Endothelial cell of umbilical vein (primary cell): ENCODE measurements around the gene SLC22A23. TPM values are rescaled to one million over a fixed set of nuclear protein-coding genes. Genes with fewer than 3 reads are reported as not detected.

Experiments
- BruUV-seq: library from RNA; stranded (reverse); fragments of 400-500 nt; replicated peaks from 2 replicates; lab custom pipeline; 2021; lab: Mats Ljungman, UMichigan
- CTCF ChIA-PET: fragments of 300-600, 350-600 bp; sonication (Branson Sonifier 250); formaldehyde crosslinking; loops from one replicate; lab custom pipeline; 2021; ENCODE audit warnings: antibody characterized with exemption, inconsistent platforms; lab: Charles Lee
- POLR2A ChIA-PET: fragments of 300-600, 350-600 bp; sonication (Branson Sonifier 250); formaldehyde crosslinking; loops from one replicate; lab custom pipeline; 2021; ENCODE audit warnings: antibody characterized with exemption, inconsistent platforms; lab: Charles Lee
- DNase-seq: peaks from one replicate; pipeline ENCODE4 v3.0.0-alpha.2; 2011; ENCODE audit warnings: low read depth, low spot score
- FAIRE-seq: peaks from 2 replicates; lab custom pipeline; 2011; peaks lifted over from hg19 to GRCh38; lab: Jason Lieb, UNC
- H2AFZ ChIP-seq: 2 replicates; pipeline ENCODE4 v1.6.0; 2012; ENCODE audit warnings: low read depth, low read length, control low read depth, inconsistent platforms
- H3K27ac ChIP-seq: 2 replicates; pipeline ENCODE4 v1.5.1; 2011; ENCODE audit warnings: low read depth, mild to moderate bottlenecking, control low read depth, low read length, moderate library complexity; ENCODE audit not compliant: insufficient read depth
- H3K27me3 ChIP-seq, 2 experiments: 2 replicates each; pipeline versions ENCODE4 v1.6.0 to v1.6.1; 2011; ENCODE audit warnings: low read length in 2 of 2, mixed read lengths in 1 of 2; ENCODE audit not compliant: control insufficient read depth in 2 of 2, insufficient read depth in 2 of 2
- H3K36me3 ChIP-seq, 2 experiments: 2 replicates in 1 of 2; 3 replicates in 1 of 2; pipeline ENCODE4 v1.5.1; 2011; ENCODE audit warnings: low read length in 2 of 2, mild to moderate bottlenecking in 1 of 2, moderate library complexity in 1 of 2; ENCODE audit not compliant: control insufficient read depth in 2 of 2, insufficient read depth in 2 of 2; ENCODE audit errors: extremely low read depth in 1 of 2
- H3K4me1 ChIP-seq: 3 replicates; pipeline ENCODE4 v1.5.1; 2011; ENCODE audit warnings: mild to moderate bottlenecking, low read length; ENCODE audit not compliant: control insufficient read depth, insufficient read depth; ENCODE audit errors: extremely low read depth
- H3K4me2 ChIP-seq: 2 replicates; pipeline ENCODE4 v1.6.1; 2011; ENCODE audit warnings: low read length, control low read depth, mixed read lengths; ENCODE audit not compliant: insufficient read depth
- H3K4me3 ChIP-seq, 3 experiments: fragments of 200-600 bp in 1 of 3; sonication (generic), shearing (Covaris generic) in 1 of 3; replicated peaks in 1 of 3; 2 replicates each; pipeline ENCODE4 v1.5.1; 2011 to 2016; ENCODE audit warnings: control low read depth in 3 of 3, low read length in 3 of 3, mild to moderate bottlenecking in 2 of 3, inconsistent platforms in 1 of 3, low read depth in 1 of 3, moderate library complexity in 1 of 3; ENCODE audit not compliant: insufficient read depth in 1 of 3
- H3K79me2 ChIP-seq: 2 replicates; pipeline ENCODE4 v1.6.0; 2012; ENCODE audit warnings: low read length, inconsistent platforms; ENCODE audit not compliant: control insufficient read depth, insufficient read depth
- H3K9ac ChIP-seq: replicated peaks from 2 replicates; pipeline ENCODE3; 2011; ENCODE audit warnings: low read length, control low read depth; ENCODE audit not compliant: insufficient read depth; ENCODE audit errors: extremely low read depth
- H3K9me1 ChIP-seq: replicated peaks from 3 replicates; pipeline ENCODE4 v1.6.0; 2011; ENCODE audit warnings: mild to moderate bottlenecking, low read length; ENCODE audit not compliant: control insufficient read depth, insufficient read depth; ENCODE audit errors: extremely low read depth
- H3K9me3 ChIP-seq: replicated peaks from 2 replicates; pipeline ENCODE4 v1.5.1; 2012; ENCODE audit warnings: low read length, inconsistent platforms; ENCODE audit not compliant: control insufficient read depth, insufficient read depth
- H4K20me1 ChIP-seq: replicated peaks from 2 replicates; pipeline ENCODE3; 2011; ENCODE audit warnings: mild to moderate bottlenecking, low read length; ENCODE audit not compliant: control insufficient read depth, insufficient read depth; ENCODE audit errors: extremely low read depth
- EZH2 ChIP-seq: IDR thresholded peaks from 2 replicates; pipeline ENCODE4 v1.6.1; 2012; ENCODE audit warnings: borderline replicate concordance, low read depth, mild to moderate bottlenecking, moderate library complexity, low read length, inconsistent platforms; ENCODE audit not compliant: severe bottlenecking
- FOS ChIP-seq: IDR thresholded peaks from 2 replicates; pipeline ENCODE4 v1.6.1; 2011; ENCODE audit warnings: mild to moderate bottlenecking, low read length, moderate library complexity, borderline replicate concordance; ENCODE audit not compliant: insufficient read depth
- GATA2 ChIP-seq: IDR thresholded peaks from 2 replicates; pipeline ENCODE4 v1.7.0; 2011; ENCODE audit warnings: low read depth, mild to moderate bottlenecking, moderate library complexity, mixed read lengths, low read length; ENCODE audit not compliant: insufficient read length, insufficient read depth
- JUN ChIP-seq: IDR thresholded peaks from 2 replicates; pipeline ENCODE4 v1.6.1; 2011; ENCODE audit warnings: borderline replicate concordance, low read depth; ENCODE audit not compliant: insufficient read length, insufficient read depth
- MYC ChIP-seq: IDR thresholded peaks from one replicate; pipeline ENCODE4 v1.6.1; 2011; ENCODE audit warnings: mild to moderate bottlenecking, low read depth, low read length
- POLR2A ChIP-seq: IDR thresholded peaks from 2 replicates; pipeline ENCODE4 v1.6.1; 2012; ENCODE audit warnings: low read depth, mild to moderate bottlenecking, control low read depth, low read length
- POLR2AphosphoS5 ChIP-seq: IDR thresholded peaks from 2 replicates; pipeline ENCODE4 v1.6.1; 2012; ENCODE audit warnings: low read depth, mild to moderate bottlenecking, control low read depth, low read length, moderate library complexity; ENCODE audit not compliant: insufficient read depth
- dilution Hi-C: fragments of 300-500 bp; cut with MboI; formaldehyde crosslinking; loops from one replicate; pipeline ENCODE4 v1.15.0; 2019; ENCODE audit warnings: low sequenced_read_pairs; ENCODE audit not compliant: extremely low pct_ligation_motif_present
- intact Hi-C: fragments of 100-400 bp; cut with micrococcal nuclease; formaldehyde crosslinking; loops from one replicate; pipeline ENCODE4 v1.10.0; 2022
- polyA plus RNA-seq, 4 experiments: library from polyadenylated mRNA; depleted of rRNA in 3 of 4; stranded (reverse) in 3 of 4; unstranded in 1 of 4; fragments of >200 nt; gene quantifications; 2 replicates each; pipeline versions ENCODE4 v1.2.1 to v1.2.3, GENCODE V29; 2011 to 2012; ENCODE audit warnings: missing spikeins in 1 of 4
- total RNA-seq: library from RNA; stranded (reverse); gene quantifications from 2 replicates; pipeline ENCODE4 v1.2.3, GENCODE V29; 2021
- TF ChIP-seq, protein P1 (sequence below): IDR thresholded peaks from 2 replicates; pipeline ENCODE4 v1.6.1; 2011; ENCODE audit not compliant: insufficient read depth, insufficient read length
- TF ChIP-seq, protein P2 (sequence below), 2 donors: IDR thresholded peaks; 1 replicate in 1 of 2; 2 replicates in 1 of 2; pipeline ENCODE4 v1.5.1; 2011; ENCODE audit warnings: low read length in 2 of 2, mild to moderate bottlenecking in 2 of 2, moderate library complexity in 2 of 2, control low read depth in 1 of 2, inconsistent platforms in 1 of 2, low read depth in 1 of 2; ENCODE audit not compliant: insufficient read depth in 1 of 2; ENCODE audit errors: extremely low read depth in 1 of 2

Gene SLC22A23
- total and polyA plus RNA-seq, 2 donors (not counting 3 experiments of a cell fraction or from before 2014, with no cell fraction given) = 4.2 to 14.3 TPM

DNA sequence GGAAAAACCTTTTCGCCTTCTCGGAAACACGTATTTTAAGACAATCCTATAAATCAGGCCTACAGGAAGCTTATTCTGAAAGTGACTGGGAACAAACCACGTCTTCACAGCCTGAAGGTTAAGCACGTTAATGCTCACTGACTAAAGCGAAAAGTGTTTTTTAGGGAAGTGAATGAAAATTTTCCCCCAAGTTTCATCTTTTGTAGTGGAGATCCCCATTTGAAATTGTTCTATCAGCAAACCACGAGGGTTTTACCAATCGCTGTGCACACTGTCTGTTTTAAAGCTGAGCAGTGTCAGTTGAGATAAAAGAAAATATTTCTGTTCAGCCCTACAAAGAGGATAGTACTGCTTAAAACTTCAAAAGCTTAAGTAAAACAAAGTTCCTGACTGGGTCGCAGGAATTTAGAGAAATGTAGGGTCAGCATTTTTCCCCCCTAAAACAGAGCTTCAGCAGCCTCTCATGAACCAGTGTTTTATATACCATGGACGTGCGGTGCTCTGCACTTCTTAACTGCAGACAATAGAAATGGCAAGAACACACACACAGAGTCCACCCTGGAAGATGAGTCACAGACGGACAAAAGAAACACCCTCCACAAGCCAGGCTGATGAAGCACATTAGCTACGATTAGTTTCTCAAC is 34.9 kb downstream of the SLC22A23 start:
- no peaks in the 10 kb centered on the region for H3K27me3 ChIP-seq
- intact Hi-C loops = no loop called here
- FAIRE-seq (peak; percentile 90), DNase-seq (peak; percentile 85)
- no peak overlapping the region for H3K27ac ChIP-seq
- TF ChIP-seq JUN = peak; percentile 64
- TF ChIP-seq MYC = no peak
- peak; percentile 85 for TF ChIP-seq FOS
- TF ChIP-seq, protein P1, sequence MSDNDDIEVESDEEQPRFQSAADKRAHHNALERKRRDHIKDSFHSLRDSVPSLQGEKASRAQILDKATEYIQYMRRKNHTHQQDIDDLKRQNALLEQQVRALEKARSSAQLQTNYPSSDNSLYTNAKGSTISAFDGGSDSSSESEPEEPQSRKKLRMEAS = no peak
- POLR2A ChIA-PET = interaction anchor here (0.7 kb wide), 1 partner anchor 69 kb away, joined by 3 read pairs; no protein-coding TSS in a partner anchor
- H3K9ac ChIP-seq = peak overlapping the region; percentile 18
- H4K20me1 ChIP-seq = no peaks in the 10 kb centered on the region
- BruUV-seq = no TSS peak
- H3K36me3 ChIP-seq = no peaks in the 10 kb centered on the region
- no peaks in the 10 kb centered on the region for H3K9me1 ChIP-seq
- H3K4me1 ChIP-seq = peaks cover 17% of the 10 kb centered on the region
- peak overlapping the region; percentile 28 for H3K4me2 ChIP-seq
- dilution Hi-C loops = no loop called here
- H2AFZ ChIP-seq = peak overlapping the region; percentile 62
- CTCF ChIA-PET = interaction anchor here (1.0 to 2.3 kb wide), 10 partner anchors 10 to 569 kb away, joined by 3 to 25 read pairs (median 4); no protein-coding TSS in a partner anchor
- H3K9me3 ChIP-seq = no peaks in the 10 kb centered on the region
- H3K4me3 ChIP-seq = no peak overlapping the region
- no peaks in the 10 kb centered on the region for H3K79me2 ChIP-seq

DNA sequence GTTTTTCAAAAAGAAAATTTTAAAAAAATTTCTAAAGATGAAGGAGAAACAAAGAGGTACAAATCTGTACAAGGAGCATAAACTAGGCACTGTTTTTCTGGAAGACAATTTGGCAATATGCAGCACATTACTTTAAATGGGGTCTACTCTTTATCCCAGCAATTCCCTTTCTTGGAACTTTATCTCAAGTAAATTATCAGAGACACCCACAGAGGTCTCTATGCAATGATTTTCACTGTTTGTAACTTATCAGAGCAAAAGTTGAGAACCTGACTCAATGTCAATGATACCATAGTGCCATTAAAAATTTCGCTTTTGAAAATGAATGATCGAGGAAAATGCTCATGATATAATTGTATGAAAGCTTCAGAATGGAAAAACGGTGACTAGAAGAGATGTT is 35.7 kb downstream of the SLC22A23 start:
- no TSS peak for BruUV-seq
- no peak overlapping the region for H2AFZ ChIP-seq
- FAIRE-seq (no peak), DNase-seq (no peak)
- no peaks in the 10 kb centered on the region for H3K36me3 ChIP-seq
- dilution Hi-C loops (no loop called here), intact Hi-C loops (no loop called here)
- ChIA-PET CTCF (interaction anchor here (1.0 to 2.3 kb wide), 6 partner anchors 9 to 311 kb away, joined by 3 to 25 read pairs (median 6); no protein-coding TSS in a partner anchor), POLR2A (no interaction called here)
- no peaks in the 10 kb centered on the region for H3K9me3 ChIP-seq
- TF ChIP-seq FOS (no peak), EZH2 (no peak), JUN (no peak), MYC (no peak), GATA2 (no peak), POLR2A (no peak), POLR2AphosphoS5 (no peak)
- TF ChIP-seq, protein P1 = no peak
- TF ChIP-seq, protein P2, sequence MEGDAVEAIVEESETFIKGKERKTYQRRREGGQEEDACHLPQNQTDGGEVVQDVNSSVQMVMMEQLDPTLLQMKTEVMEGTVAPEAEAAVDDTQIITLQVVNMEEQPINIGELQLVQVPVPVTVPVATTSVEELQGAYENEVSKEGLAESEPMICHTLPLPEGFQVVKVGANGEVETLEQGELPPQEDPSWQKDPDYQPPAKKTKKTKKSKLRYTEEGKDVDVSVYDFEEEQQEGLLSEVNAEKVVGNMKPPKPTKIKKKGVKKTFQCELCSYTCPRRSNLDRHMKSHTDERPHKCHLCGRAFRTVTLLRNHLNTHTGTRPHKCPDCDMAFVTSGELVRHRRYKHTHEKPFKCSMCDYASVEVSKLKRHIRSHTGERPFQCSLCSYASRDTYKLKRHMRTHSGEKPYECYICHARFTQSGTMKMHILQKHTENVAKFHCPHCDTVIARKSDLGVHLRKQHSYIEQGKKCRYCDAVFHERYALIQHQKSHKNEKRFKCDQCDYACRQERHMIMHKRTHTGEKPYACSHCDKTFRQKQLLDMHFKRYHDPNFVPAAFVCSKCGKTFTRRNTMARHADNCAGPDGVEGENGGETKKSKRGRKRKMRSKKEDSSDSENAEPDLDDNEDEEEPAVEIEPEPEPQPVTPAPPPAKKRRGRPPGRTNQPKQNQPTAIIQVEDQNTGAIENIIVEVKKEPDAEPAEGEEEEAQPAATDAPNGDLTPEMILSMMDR (IDR thresholded peaks at IDR 0.05; ENCODE audit: extremely low read depth in 1 of 2, insufficient read depth in 1 of 2, low read depth in 1 of 2, low read length in 2 of 2) = no peak
- H3K79me2 ChIP-seq = no peaks in the 10 kb centered on the region
- H3K27me3 ChIP-seq = no peaks in the 10 kb centered on the region
- H3K4me3 ChIP-seq = no peak overlapping the region
- H3K9me1 ChIP-seq = no peaks in the 10 kb centered on the region
- H3K27ac ChIP-seq = no peak overlapping the region
- H3K4me2 ChIP-seq = no peak overlapping the region
- H4K20me1 ChIP-seq = no peaks in the 10 kb centered on the region
- H3K9ac ChIP-seq = no peak overlapping the region
- peaks cover 17% of the 10 kb centered on the region for H3K4me1 ChIP-seq
